Measurements from ENCODE around the gene GNAT3.

GNAT3 gene

GRCh38 chr7:80511964-80512363 lies at the start of gene GNAT3:
Gene GNAT3 (minus strand): TSS chr7:80512064. CDS start chr7:80511926, 138 bp downstream.
- no peak for DNase-seq

DNA sequence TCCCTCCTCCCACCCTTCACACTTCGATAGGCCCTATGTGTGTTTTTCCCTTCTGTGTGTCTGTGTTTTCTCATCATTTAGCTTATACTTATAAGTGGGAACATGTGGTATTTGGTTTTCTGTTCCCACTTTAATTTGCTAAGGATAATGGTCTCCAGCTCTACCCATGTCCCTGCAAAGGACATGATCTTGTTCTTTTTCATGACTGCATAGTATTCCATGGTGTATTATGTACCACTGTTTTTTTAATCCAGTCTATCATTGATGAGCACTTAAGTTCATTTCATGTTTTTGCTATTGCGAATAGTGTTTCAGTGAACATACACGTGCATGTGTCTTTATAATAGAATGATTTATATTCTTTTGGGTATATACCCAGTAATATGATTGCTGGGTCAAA lies 46.3 kb upstream of the GNAT3 start:
- no peak for DNase-seq

DNA sequence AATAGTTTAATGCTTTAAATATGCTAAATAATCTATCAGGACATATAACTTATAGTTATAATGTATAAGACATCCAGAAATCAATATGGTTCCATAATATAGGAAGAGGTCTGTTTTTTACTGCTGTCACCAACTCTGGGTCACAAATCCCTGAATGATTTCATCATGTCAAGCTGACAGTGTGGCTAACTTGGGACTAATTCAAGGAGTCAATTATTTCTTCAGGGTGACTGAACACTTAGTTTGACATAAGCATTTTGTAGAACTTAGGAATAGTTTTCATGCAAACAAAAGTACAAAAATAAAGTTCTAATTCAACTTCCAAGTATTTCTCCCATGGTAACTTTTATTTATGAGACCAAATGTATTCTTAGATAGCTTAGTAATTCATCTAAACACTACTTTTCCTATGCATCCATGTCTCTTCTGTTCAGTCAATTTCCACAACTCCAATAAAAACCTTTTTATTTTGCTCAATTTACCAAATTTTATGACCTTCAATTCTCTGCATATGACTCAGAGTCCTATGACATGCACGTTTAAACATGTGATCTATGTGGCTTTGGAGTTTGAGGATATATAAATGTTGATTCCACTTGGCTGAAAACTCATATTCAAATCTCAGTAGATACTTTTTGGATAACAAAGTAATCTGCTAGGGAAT lies 40.3 kb upstream of the GNAT3 start:
- DNase-seq, result peak; percentile 80

DNA sequence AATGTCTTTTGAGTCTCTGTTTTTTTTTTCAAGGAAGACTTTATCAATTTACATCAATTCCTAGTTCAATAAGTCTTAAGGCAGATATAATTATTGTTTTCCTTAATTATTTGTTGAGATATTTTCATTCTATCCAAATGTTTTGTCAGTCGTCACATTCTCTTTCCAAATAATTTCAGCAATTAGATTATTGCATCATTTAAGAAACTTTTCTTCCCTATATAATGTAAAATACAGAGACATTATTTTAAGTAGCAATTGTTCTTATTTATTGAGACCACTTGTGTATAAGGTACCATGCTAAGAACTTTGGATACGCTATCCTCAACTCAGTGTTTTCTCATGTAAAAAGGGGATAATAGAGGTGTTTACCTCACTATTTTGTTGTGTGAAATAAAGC lies 38.1 kb upstream of the GNAT3 start:
- DNase-seq, result no peak

DNA sequence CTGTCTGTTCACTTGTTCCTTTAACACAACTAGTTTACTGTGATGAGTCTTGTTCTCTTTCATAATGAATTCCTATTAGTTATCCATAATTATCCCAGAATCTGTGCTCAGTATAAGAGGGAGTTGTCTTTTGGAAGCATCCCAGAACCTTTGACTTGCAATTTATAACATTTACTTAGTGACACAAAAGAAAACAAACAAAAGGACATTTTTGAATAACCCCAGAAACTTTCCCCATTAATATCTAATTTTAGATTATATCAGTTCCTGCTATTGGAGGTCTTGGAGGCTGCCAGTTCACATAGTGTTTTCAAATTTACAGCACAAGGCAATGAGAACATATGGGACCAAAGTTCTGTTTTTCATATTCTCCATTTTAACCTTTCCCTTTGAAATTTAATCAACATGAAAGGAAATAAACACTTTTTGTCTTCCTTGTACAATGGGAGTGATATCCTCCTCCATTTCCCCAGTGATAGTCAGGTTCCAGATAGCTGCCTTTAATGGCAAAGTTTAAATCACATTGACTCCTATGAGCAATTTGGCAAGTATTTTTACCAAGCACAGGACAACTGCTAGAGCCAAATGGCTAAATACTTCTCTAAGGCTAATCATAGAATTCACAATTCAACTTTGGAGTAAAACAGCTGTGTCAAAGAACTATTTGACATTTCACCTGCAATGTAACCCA lies 37.1 kb upstream of the GNAT3 start:
- peak; percentile 47 for DNase-seq

GRCh38 chr7:80542398-80542797 lies 30.5 kb upstream of the GNAT3 start:
- DNase-seq, result peak; percentile 90

- DNase-seq, result no peak
These were observed 29.0 kb upstream of the GNAT3 start for GRCh38 chr7:80540836-80541235.

GRCh38 chr7:80537091-80537490 lies 25.2 kb upstream of the GNAT3 start:
- DNase-seq, result no peak

- no peak for DNase-seq
These were observed 24.6 kb upstream of the GNAT3 start for GRCh38 chr7:80536426-80536825.

DNA sequence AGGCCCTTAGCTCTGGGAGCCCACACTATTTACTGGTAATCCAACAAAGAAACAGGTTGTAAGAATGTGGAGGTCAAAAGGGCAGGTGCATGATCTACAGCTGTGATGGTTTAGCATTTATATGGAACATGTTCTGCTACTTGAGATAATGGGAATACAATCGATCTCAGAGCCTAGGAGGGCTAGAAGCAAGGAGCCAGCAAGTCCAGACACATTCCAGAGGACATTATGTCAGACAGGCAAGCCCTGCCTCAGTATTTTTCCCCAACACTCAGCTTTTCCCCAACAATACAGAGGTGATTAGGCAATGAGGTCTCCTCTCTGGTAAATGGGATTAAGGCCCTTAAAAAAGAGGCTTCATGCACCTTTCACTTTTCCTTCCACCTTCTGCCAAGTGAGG lies 21.4 kb upstream of the GNAT3 start:
- DNase-seq, result no peak

GRCh38 chr7:80532153-80532552 lies 20.3 kb upstream of the GNAT3 start:
- DNase-seq, result no peak

DNA sequence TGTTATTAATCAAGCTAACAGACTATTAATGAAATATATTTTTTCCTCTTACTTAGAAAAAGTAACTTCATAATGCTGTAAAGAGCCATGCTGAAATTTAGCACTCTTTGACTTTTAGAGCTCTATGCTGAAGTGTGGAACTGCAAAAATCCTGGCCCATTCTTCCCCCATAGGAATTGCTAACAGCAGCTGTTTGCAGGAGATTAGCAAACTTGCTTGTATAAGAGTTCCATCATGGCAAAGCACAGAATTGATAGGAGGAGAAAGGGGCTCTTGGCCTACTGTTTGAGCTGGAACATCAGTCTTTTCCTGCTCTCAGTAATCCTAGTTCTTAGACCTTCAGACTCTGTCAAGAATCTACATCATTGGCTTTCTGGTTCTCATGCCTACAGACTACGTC lies 18.3 kb upstream of the GNAT3 start:
- DNase-seq, result no peak

- DNase-seq, result no peak
These were observed 17.5 kb upstream of the GNAT3 start for GRCh38 chr7:80529362-80529761.

- DNase-seq, result no peak
These were observed 16.8 kb upstream of the GNAT3 start for GRCh38 chr7:80528689-80529088.

DNA sequence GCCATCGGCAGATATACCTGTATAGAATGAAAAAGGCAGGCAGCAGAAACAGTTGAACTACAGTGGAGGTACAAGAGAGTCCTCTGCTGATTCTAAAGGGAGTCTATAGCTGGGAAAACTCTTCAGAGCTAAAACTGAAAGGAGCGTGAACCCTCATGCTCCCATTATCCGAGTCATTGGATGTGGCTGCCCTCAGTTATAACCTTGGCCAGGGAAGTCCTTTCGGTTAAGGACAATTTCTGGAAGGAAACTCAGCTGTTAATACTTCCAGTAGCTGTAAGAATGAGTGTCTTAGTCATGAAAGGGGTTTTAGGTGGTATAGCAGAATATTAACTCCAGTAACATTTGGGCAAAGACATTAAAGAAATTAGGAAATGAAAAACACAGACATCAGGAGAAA lies 14.6 kb upstream of the GNAT3 start:
- no peak for DNase-seq

DNA sequence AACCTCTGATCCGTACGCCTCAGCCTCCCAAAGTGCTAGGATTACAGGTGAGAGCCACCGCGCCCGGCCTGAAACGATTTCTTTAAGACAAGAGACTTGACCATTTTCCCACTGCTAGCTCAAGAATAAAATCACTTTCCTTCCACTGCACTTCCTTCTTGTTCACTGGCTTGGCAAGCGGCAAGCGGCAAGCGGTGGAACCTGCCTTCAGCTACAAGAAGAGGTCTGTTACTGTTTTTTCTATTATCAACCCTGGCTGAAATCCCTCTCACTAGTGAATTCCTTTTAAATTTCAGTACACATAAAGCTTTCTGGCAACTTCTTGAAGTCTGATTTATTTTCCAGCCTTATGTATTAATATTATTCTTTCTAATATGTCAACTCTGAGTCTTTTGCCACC lies 12.8 kb upstream of the GNAT3 start:
- no peak for DNase-seq

- no peak for DNase-seq
These were observed 9.9 kb upstream of the GNAT3 start for GRCh38 chr7:80521809-80522208.

DNA sequence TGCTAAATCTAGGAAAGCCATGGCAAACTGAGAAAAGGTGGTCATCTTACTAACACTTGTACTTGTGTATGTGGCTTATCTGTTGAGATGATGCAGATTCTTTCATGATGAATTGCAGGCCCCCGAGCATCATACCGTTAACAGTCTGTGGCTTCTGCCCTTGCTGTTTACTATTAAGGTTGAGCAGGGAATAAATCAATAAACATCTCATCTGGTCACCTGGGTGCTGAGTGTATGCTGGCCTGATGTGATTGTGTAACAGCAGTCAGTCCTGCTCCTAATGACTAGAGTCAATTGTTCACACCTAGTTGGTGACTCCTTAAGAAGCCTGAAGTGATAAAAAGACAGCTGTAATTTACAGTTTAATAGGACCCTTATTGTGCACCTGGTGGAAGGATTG lies 8.3 kb upstream of the GNAT3 start:
- no peak for DNase-seq

- DNase-seq, result no peak
These were observed 5.5 kb upstream of the GNAT3 start for GRCh38 chr7:80517282-80517747.

DNA sequence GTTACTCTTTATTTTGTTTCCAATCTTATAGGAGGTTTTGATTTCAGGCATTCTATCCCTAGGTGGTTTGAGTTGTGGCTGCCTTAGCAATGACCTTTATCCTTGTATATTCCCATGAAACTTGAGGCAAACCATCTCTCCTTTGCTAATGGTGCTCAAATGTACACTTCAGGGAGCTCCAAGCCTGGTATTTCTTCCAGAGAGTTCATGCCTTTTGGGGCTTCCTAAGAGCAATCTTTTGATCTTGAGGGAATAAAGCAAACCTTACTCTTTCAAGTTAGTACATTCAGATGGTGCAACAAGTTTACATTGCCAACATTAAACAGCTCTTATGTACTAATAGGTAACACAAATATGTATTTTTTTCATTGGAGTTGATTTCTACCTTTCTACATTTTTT lies 3.4 kb upstream of the GNAT3 start:
- DNase-seq, result no peak

DNA sequence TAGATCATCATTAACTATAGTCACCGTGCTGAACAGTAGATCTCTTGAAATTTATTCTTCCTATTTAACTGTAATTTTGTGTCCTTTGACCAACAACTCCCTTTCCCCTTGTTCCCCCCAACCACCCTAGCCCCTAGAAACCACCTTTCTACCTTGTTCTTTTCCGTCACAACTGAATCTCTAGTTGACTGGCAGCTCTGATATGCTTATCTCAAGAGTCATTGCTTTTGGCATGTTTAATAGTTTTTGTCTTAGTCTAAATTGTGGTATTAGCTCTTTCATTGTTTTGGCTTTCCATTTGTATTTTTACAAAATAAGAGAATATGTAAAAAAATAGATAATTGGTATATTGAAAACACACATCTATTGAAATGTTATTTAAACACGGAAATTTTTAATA lies 1.8 kb downstream of the GNAT3 start:
- DNase-seq, result no peak

DNA sequence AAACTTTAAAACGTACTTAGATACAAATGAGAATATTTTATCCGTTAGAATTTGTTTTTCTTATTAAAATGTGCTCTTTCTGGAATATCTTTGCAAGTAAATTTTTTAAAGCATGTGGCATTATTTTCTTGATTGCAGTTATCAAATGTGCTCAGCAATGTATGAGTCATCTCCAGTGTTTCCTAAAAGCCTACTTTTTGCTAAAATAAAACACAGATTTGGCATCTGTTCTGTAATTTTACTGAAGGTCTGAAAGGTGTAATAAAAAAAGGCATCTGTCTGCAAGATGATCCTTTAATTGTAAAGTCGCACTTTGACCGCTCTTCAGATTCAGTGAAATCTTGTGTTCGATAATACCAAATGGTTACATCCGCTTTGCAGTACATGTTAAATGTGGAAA lies 3.4 kb downstream of the GNAT3 start:
- peak; percentile 49 for DNase-seq

GRCh38 chr7:80505900-80506500 lies 5.9 kb downstream of the GNAT3 start:
- no peak for DNase-seq

DNA sequence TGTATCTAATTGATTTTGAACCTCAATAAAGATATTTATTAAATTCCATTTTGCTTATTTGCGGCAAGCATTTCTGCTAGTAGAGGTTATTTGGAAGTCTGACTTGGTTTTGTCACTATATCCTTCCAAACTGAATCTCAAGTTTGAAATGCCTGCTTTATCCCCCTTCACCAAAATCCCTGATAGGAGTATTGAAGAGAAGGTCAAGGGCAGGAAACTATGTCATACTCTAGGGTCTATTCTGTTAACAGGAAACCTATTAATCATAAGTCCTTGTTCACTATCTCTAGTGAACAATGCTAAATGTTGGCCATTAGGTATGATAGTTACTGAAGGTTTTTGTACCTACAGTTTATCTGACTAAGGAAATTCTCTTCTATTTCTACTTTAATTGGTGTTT lies 11.5 kb downstream of the GNAT3 start:
- no peak for DNase-seq
